GM18861 (cell line): ENCODE data around the gene JAM2.
"Not testable (repeated sequence)": the region's sequence is repeated elsewhere in the genome, so short reads cannot be mapped to it uniquely, and the experiment has no call there.

Source experiments
- ATAC-seq: cut with Tn5 transposase; IDR thresholded peaks from one replicate; pipeline ENCODE4 v1.9.1; 2021; ENCODE audit not compliant: unreplicated experiment

The JAM2 gene

GRCh38 chr21:25643486-25643885 is 4.4 kb downstream of the JAM2 start:
- ATAC-seq = no peak

- ATAC-seq = no peak
These were observed 7.4 kb downstream of the JAM2 start for GRCh38 chr21:25646474-25646873.

GRCh38 chr21:25647647-25648046 is 8.6 kb downstream of the JAM2 start:
- no peak for ATAC-seq

GRCh38 chr21:25649146-25649545 is 10.1 kb downstream of the JAM2 start:
- ATAC-seq = no peak

- ATAC-seq = no peak
These were observed 17.4 kb downstream of the JAM2 start for GRCh38 chr21:25656412-25656811.

- ATAC-seq = no peak
These were observed 18.1 kb downstream of the JAM2 start for GRCh38 chr21:25657140-25657539.

GRCh38 chr21:25658427-25659035 is 19.5 kb downstream of the JAM2 start:
- ATAC-seq = no peak

- ATAC-seq = no peak
These were observed 21.2 kb downstream of the JAM2 start for GRCh38 chr21:25660233-25660632.

- no peak for ATAC-seq
These were observed 25.5 kb downstream of the JAM2 start for GRCh38 chr21:25664491-25664931.

- no peak for ATAC-seq
These were observed 31.7 kb downstream of the JAM2 start for GRCh38 chr21:25670726-25671125.

- ATAC-seq = no peak
These were observed 37.4 kb downstream of the JAM2 start for GRCh38 chr21:25676451-25676850.

- no peak for ATAC-seq
These were observed 43.3 kb downstream of the JAM2 start for GRCh38 chr21:25682382-25682781.

GRCh38 chr21:25687787-25688186 is 48.7 kb downstream of the JAM2 start:
- no peak for ATAC-seq

GRCh38 chr21:25688275-25689155 is 49.5 kb downstream of the JAM2 start:
- ATAC-seq = no peak

- ATAC-seq = no peak
These were observed 50.2 kb downstream of the JAM2 start for GRCh38 chr21:25689226-25689625.

- ATAC-seq = no peak
These were observed 52.9 kb downstream of the JAM2 start for GRCh38 chr21:25691976-25692375.

GRCh38 chr21:25695461-25695860 is 56.4 kb downstream of the JAM2 start:
- ATAC-seq = not testable (repeated sequence)

- ATAC-seq = no peak
These were observed 61.7 kb downstream of the JAM2 start for GRCh38 chr21:25700741-25701140.

GRCh38 chr21:25701529-25701928 is 62.5 kb downstream of the JAM2 start:
- ATAC-seq = no peak

GRCh38 chr21:25708467-25709065 is 69.5 kb downstream of the JAM2 start:
- ATAC-seq = no peak

GRCh38 chr21:25709684-25710265 is 70.7 kb downstream of the JAM2 start:
- no peak for ATAC-seq

- ATAC-seq = no peak
These were observed 71.5 kb downstream of the JAM2 start for GRCh38 chr21:25710550-25710949.
